MM.1S (cell line): ENCODE measurements around the gene EBI3.

Experiments used
- DNase-seq: peaks from one replicate; pipeline ENCODE4 v3.0.0-alpha.2; 2015
- H2AFZ ChIP-seq: fragments of 300-600 bp; sonication (generic); 2 replicates; pipeline ENCODE4 v1.6.0; 2016; ENCODE audit warnings: antibody characterized with exemption, low read length
- H3F3A ChIP-seq: fragments of 300-600 bp; sonication (generic); 2 replicates; pipeline ENCODE4 v1.6.1; 2016; ENCODE audit warnings: mild to moderate bottlenecking, antibody characterized with exemption, low read length, moderate library complexity, mixed read lengths; ENCODE audit not compliant: insufficient read depth
- H3K27ac ChIP-seq: fragments of 300-600 bp; sonication (generic); 2 replicates; pipeline ENCODE4 v1.5.1; 2016; ENCODE audit warnings: mild to moderate bottlenecking, low read length
- H3K27me3 ChIP-seq: fragments of 300-600 bp; sonication (generic); replicated peaks from 2 replicates; pipeline ENCODE4 v1.6.0; 2016; ENCODE audit warnings: low read length; ENCODE audit not compliant: insufficient read depth
- H3K36me3 ChIP-seq: fragments of 300-600 bp; sonication (generic); replicated peaks from 2 replicates; pipeline ENCODE4 v1.6.1; 2016; ENCODE audit warnings: mild to moderate bottlenecking, low read length, mixed read lengths; ENCODE audit not compliant: insufficient read depth
- H3K4me1 ChIP-seq: fragments of 300-600 bp; sonication (generic); 2 replicates; pipeline ENCODE4 v1.6.1; 2016; ENCODE audit warnings: low read length, mixed read lengths
- H3K4me2 ChIP-seq: fragments of 300-600 bp; sonication (generic); 2 replicates; pipeline ENCODE4 v1.6.0; 2016; ENCODE audit warnings: low read depth, low read length
- H3K4me3 ChIP-seq: fragments of 300-600 bp; sonication (generic); 2 replicates; pipeline ENCODE4 v1.5.1; 2016; ENCODE audit warnings: low read length, mixed read lengths
- H3K79me2 ChIP-seq: fragments of 300-600 bp; sonication (generic); 2 replicates; pipeline ENCODE4 v1.6.1; 2016; ENCODE audit warnings: mixed run types, low read length, mixed read lengths
- H3K9ac ChIP-seq: fragments of 300-600 bp; sonication (generic); 2 replicates; pipeline ENCODE4 v1.6.1; 2016; ENCODE audit warnings: low read length, mixed read lengths
- H3K9me2 ChIP-seq: fragments of 300-600 bp; sonication (generic); replicated peaks from 2 replicates; pipeline ENCODE4 v1.6.1; 2016; ENCODE audit warnings: mild to moderate bottlenecking, low read length, mixed read lengths; ENCODE audit not compliant: insufficient read depth
- H3K9me3 ChIP-seq: fragments of 300-600 bp; sonication (generic); replicated peaks from 2 replicates; pipeline ENCODE4 v1.6.1; 2016; ENCODE audit warnings: mild to moderate bottlenecking, low read length, mixed read lengths; ENCODE audit not compliant: insufficient read depth
- H4K20me1 ChIP-seq: fragments of 300-600 bp; sonication (generic); 2 replicates; pipeline ENCODE4 v1.6.1; 2016; ENCODE audit warnings: mild to moderate bottlenecking, low read length, moderate library complexity, mixed read lengths; ENCODE audit not compliant: insufficient read depth
- CTCF ChIP-seq: fragments of 300-600 bp; sonication (generic); IDR thresholded peaks from 2 replicates; pipeline ENCODE4 v1.5.1; 2016; ENCODE audit warnings: antibody characterized with exemption, low read length, mixed read lengths
- EZH2 ChIP-seq: fragments of 300-600 bp; sonication (generic); optimal IDR thresholded peaks from 2 replicates; pipeline ENCODE3; 2017; ENCODE audit warnings: low read depth, mild to moderate bottlenecking, antibody characterized with exemption, low read length, mixed read lengths
- EZH2phosphoT487 ChIP-seq: fragments of 300-600 bp; sonication (generic); IDR thresholded peaks from 2 replicates; pipeline ENCODE4 v1.6.1; 2018; ENCODE audit warnings: antibody characterized with exemption, low read length

Gene EBI3

GRCh38 chr19:4246767-4247593 lies 17.7 kb downstream of the EBI3 start, which contains the start of gene YJU2:
Gene YJU2 (plus strand): TSS chr19:4247080. CDS start chr19:4247147, 67 bp downstream.
- Histone ChIP-seq H3K27me3 (no peaks in the 10 kb centered on the region), H3F3A (peaks cover 5% of the 10 kb centered on the region; the same call in 1 of the 2 replicates), H3K9me2 (no peaks in the 10 kb centered on the region), H3K4me2 (peak within 1 kb of the TSS; percentile 77), H4K20me1 (no peaks in the 10 kb centered on the region), H3K4me3 (peak within 1 kb of the TSS; percentile 74), H3K27ac (peak within 1 kb of the TSS; percentile 85), H2AFZ (peak within 1 kb of the TSS; percentile 95), H3K79me2 (peaks cover 23% of the 10 kb centered on the region), H3K4me1 (peaks cover 19% of the 10 kb centered on the region; the same call in 1 of the 2 replicates), H3K9me3 (no peaks in the 10 kb centered on the region), H3K9ac (peak within 1 kb of the TSS; percentile 81), H3K36me3 (peaks cover 11% of the 10 kb centered on the region; the same call in 1 of the 2 replicates)
- peak; percentile 64 for TF ChIP-seq CTCF
- no peak for TF ChIP-seq EZH2phosphoT487
- TF ChIP-seq EZH2: no peak
- peak; percentile 100 for DNase-seq

- peaks cover 27% of the 10 kb centered on the region for H3K36me3 ChIP-seq
- no peak for DNase-seq
These were observed 27.2 kb downstream of the EBI3 start for GRCh38 chr19:4256563-4256962.

GRCh38 chr19:4257025-4257424 lies 27.7 kb downstream of the EBI3 start:
- Histone ChIP-seq H3K4me2 (no peak overlapping the region), H3F3A (no peaks in the 10 kb centered on the region), H3K9me3 (no peaks in the 10 kb centered on the region), H3K4me1 (no peaks in the 10 kb centered on the region), H3K4me3 (no peak overlapping the region), H3K27me3 (no peaks in the 10 kb centered on the region), H3K9ac (no peak overlapping the region), H3K36me3 (peaks cover 27% of the 10 kb centered on the region), H3K9me2 (no peaks in the 10 kb centered on the region), H3K79me2 (no peaks in the 10 kb centered on the region), H4K20me1 (no peaks in the 10 kb centered on the region), H2AFZ (no peak overlapping the region), H3K27ac (no peak overlapping the region)
- TF ChIP-seq EZH2phosphoT487 (no peak), CTCF (no peak), EZH2 (no peak)
- DNase-seq: no peak

More at GRCh38 chr19:4256563-4256962, 27.2 kb downstream of the EBI3 start:
- H3K27me3 ChIP-seq: no peaks in the 10 kb centered on the region
- no peak overlapping the region for H3K4me3 ChIP-seq
- H4K20me1 ChIP-seq: no peaks in the 10 kb centered on the region
- no peak overlapping the region for H3K4me2 ChIP-seq
- H3K27ac ChIP-seq: no peak overlapping the region
- no peak for TF ChIP-seq EZH2
- TF ChIP-seq EZH2phosphoT487: no peak
- peak; percentile 29 for TF ChIP-seq CTCF
- no peaks in the 10 kb centered on the region for H3K9me3 ChIP-seq
- no peak overlapping the region for H3K9ac ChIP-seq
- H3F3A ChIP-seq: no peaks in the 10 kb centered on the region
- no peaks in the 10 kb centered on the region for H3K9me2 ChIP-seq
- no peak overlapping the region for H2AFZ ChIP-seq
- no peaks in the 10 kb centered on the region for H3K79me2 ChIP-seq
- H3K4me1 ChIP-seq: no peaks in the 10 kb centered on the region
